Kidney (tissue), 14 donors: ENCODE results near the gene VAV2. TPM values are rescaled to one million over a fixed set of nuclear protein-coding genes. Genes with fewer than 3 reads are reported as not detected.

Experiments used
- DNase-seq, 5 donors: peaks; one replicate each; pipeline ENCODE4 v3.0.0-alpha.2; 2013 to 2020
- FAIRE-seq: peaks from 2 replicates; lab custom pipeline; 2012; peaks lifted over from hg19 to GRCh38; lab: Jason Lieb, UNC
- H3K27ac ChIP-seq, 2 donors: one replicate each; pipeline ENCODE4 v1.7.0; 2013; ENCODE audit warnings: low read depth in 2 of 2, low read length in 2 of 2, inconsistent platforms in 1 of 2
- H3K27me3 ChIP-seq: one replicate; pipeline ENCODE4 v1.7.1; 2013; ENCODE audit warnings: low read length, inconsistent platforms; ENCODE audit not compliant: control insufficient read depth, insufficient read depth
- H3K36me3 ChIP-seq, 3 donors: one replicate each; pipeline versions ENCODE4 v1.7.0 to v1.7.1; 2013; ENCODE audit warnings: low read length in 3 of 3, control low read depth in 1 of 3, inconsistent platforms in 1 of 3; ENCODE audit not compliant: insufficient read depth in 3 of 3, control insufficient read depth in 2 of 3
- H3K4me1 ChIP-seq, 3 donors: one replicate each; pipeline versions ENCODE4 v1.7.0 to v1.7.1; 2013; ENCODE audit warnings: low read length in 3 of 3, inconsistent platforms in 1 of 3, low read depth in 1 of 3; ENCODE audit not compliant: control insufficient read depth in 2 of 3, insufficient read depth in 2 of 3
- H3K4me3 ChIP-seq, 3 donors: one replicate each; pipeline versions ENCODE4 v1.7.0 to v1.8.1; 2013; ENCODE audit warnings: low read length in 3 of 3, control low read depth in 1 of 3, inconsistent platforms in 1 of 3
- H3K9ac ChIP-seq, 3 donors: one replicate each; pipeline versions ENCODE4 v1.7.0 to v1.7.1; 2013; ENCODE audit warnings: low read length in 3 of 3, control low read depth in 1 of 3, inconsistent platforms in 1 of 3
- H3K9me3 ChIP-seq, 3 donors: one replicate each; pipeline versions ENCODE4 v1.7.0 to v1.7.1; 2013; ENCODE audit warnings: low read length in 3 of 3, control low read depth in 1 of 3, inconsistent platforms in 1 of 3; ENCODE audit not compliant: control insufficient read depth in 2 of 3, insufficient read depth in 1 of 3
- CTCF ChIP-seq: IDR thresholded peaks from 3 replicates; pipeline ENCODE4 v1.5.1; 2012; ENCODE audit warnings: mild to moderate bottlenecking, moderate library complexity, borderline replicate concordance; ENCODE audit not compliant: insufficient read depth; ENCODE audit errors: extremely low read depth
- intact Hi-C: fragments of 100-400 bp; cut with DNase I; formaldehyde crosslinking; loops from one replicate; pipeline ENCODE4 v1.11.1; 2022
- polyA plus RNA-seq: library from polyadenylated mRNA; stranded (reverse); fragments of 350-450 nt; fragmentation: Illumina TruSeq; extraction: RNeasy Lipid Tissue Mini Kit (QIAGEN cat#74804); gene quantifications from one replicate; pipeline ENCODE4 v1.2.3, GENCODE V29; 2014; ENCODE audit warnings: low read depth, low replicate concordance; ENCODE audit not compliant: insufficient read depth
- total RNA-seq: library from RNA; stranded (reverse); fragmentation: NEBNext Ultra II Directional; extraction: Animal tissue kit (Norgen Biotek cat#: 25700); gene quantifications from one replicate; pipeline ENCODE4 v1.2.1, GENCODE V29; 2021
- donor health status: control.
- donor health status: control.
- donor health status: control.
- donor health status: control.
- donor health status: control.
- donor health status: DM: yes; HTN: yes; CAD: no.
- donor health status: Normal renal cell carcinoma (clear cell type).

The VAV2 gene
- total and polyA plus RNA-seq, 2 donors from 2014 or later = 22.3 to 47.1 TPM

- Histone ChIP-seq H3K27me3 (no peaks in the 10 kb centered on the region), H3K9me3 (peaks cover 0 to 4% (median 0%) of the 10 kb centered on the region in 3 donors), H3K4me1 (peaks cover 4 to 19% (median 5%) of the 10 kb centered on the region in 3 donors), H3K4me3 (no peak overlapping the region), H3K9ac (no peak overlapping the region), H3K36me3 (peaks cover 0 to 4% (median 0%) of the 10 kb centered on the region in 3 donors), H3K27ac (no peak overlapping the region)
- intact Hi-C loops = no loop called here
- no peak for FAIRE-seq
- no peak for DNase-seq
- TF ChIP-seq CTCF = no peak
Observed at GRCh38 chr9:133910855-133911514, 81.1 kb downstream of the VAV2 start.

- H3K36me3 ChIP-seq = no peaks in the 10 kb centered on the region
- H3K27me3 ChIP-seq = no peaks in the 10 kb centered on the region
- H3K9me3 ChIP-seq = no peaks in the 10 kb centered on the region
- intact Hi-C loops = no loop called here
- FAIRE-seq (no peak), DNase-seq (peak in 3 of 5 donors; percentile 63 to 79 (median 72))
- H3K4me3 ChIP-seq = no peak overlapping the region
- peaks cover 0 to 7% (median 0%) of the 10 kb centered on the region in 3 donors for H3K4me1 ChIP-seq
- TF ChIP-seq CTCF = no peak
- no peak overlapping the region for H3K9ac ChIP-seq
- H3K27ac ChIP-seq = no peak overlapping the region
Observed at GRCh38 chr9:133906932-133907910, 84.9 kb downstream of the VAV2 start.

GRCh38 chr9:133906218-133906617 lies 85.9 kb downstream of the VAV2 start:
- no peak for TF ChIP-seq CTCF
- Histone ChIP-seq H3K27ac (no peak overlapping the region), H3K4me1 (peaks cover 0 to 3% (median 0%) of the 10 kb centered on the region in 3 donors), H3K36me3 (no peaks in the 10 kb centered on the region), H3K4me3 (no peak overlapping the region), H3K27me3 (no peaks in the 10 kb centered on the region), H3K9me3 (no peaks in the 10 kb centered on the region), H3K9ac (no peak overlapping the region)
- FAIRE-seq = no peak
- no peak for DNase-seq
- intact Hi-C loops = no loop called here
